ENCODE measurements around the gene OCA2.
"Not testable (repeated sequence)": the region's sequence is repeated elsewhere in the genome, so short reads cannot be mapped to it uniquely, and the experiment has no call there.

The OCA2 gene

GRCh38 chr15:28013480-28013879 lies 85.6 kb downstream of the OCA2 start:
- no peak for DNase-seq (ENCODE audit: extremely low read depth, low read depth)
- TF ChIP-seq CTCF (IDR thresholded peaks at IDR 0.05; ENCODE audit: low read depth, low read length), result no peak

- DNase-seq (ENCODE audit: extremely low read depth, low read depth), result no peak
- no peak for TF ChIP-seq CTCF (IDR thresholded peaks at IDR 0.05; ENCODE audit: low read depth, low read length)
Observed at GRCh38 chr15:28012231-28012630, 86.9 kb downstream of the OCA2 start.

GRCh38 chr15:28008175-28008574 lies 90.9 kb downstream of the OCA2 start:
- DNase-seq (ENCODE audit: extremely low read depth, low read depth), result not testable (repeated sequence)

GRCh38 chr15:28006116-28006905 lies 92.8 kb downstream of the OCA2 start:
- TF ChIP-seq CTCF (IDR thresholded peaks at IDR 0.05; ENCODE audit: low read depth, low read length), result no peak
- DNase-seq (ENCODE audit: extremely low read depth, low read depth), result no peak

GRCh38 chr15:28005004-28005527 lies 94.0 kb downstream of the OCA2 start:
- no peak for DNase-seq (ENCODE audit: extremely low read depth, low read depth)
- no peak for TF ChIP-seq CTCF (IDR thresholded peaks at IDR 0.05; ENCODE audit: low read depth, low read length)

GRCh38 chr15:28004143-28005003 lies 94.7 kb downstream of the OCA2 start:
- DNase-seq (ENCODE audit: extremely low read depth, low read depth), result no peak
- no peak for TF ChIP-seq CTCF (IDR thresholded peaks at IDR 0.05; ENCODE audit: low read depth, low read length)

- no peak for DNase-seq (ENCODE audit: extremely low read depth, low read depth)
- TF ChIP-seq CTCF (IDR thresholded peaks at IDR 0.05; ENCODE audit: low read depth, low read length), result no peak
Observed at GRCh38 chr15:28003302-28004037, 95.6 kb downstream of the OCA2 start.
